Right cardiac atrium (tissue), 5 donors: ENCODE results near the gene QSOX1. TPM values are rescaled to one million over a fixed set of nuclear protein-coding genes. Genes with fewer than 3 reads are reported as not detected.
A peak's percentile ranks its signal among the peaks of the same experiment; 100 is the strongest.

ENCODE experiments used
- ATAC-seq, 2 donors: fragments of 200-7000 bp; cut with Tn5 transposase; one replicate each; pipeline versions ENCODE4 v1.8.0 to v1.9.1; 2020; ENCODE audit warnings: moderate library complexity in 2 of 2, mild to moderate bottlenecking in 1 of 2
- DNase-seq, 3 donors: peaks; one replicate each; pipeline ENCODE4 v3.0.0-alpha.2; 2020
- H3K27ac ChIP-seq: one replicate; pipeline ENCODE4 v1.5.1; 2013; ENCODE audit warnings: mild to moderate bottlenecking, low read length, control low read depth, moderate library complexity
- H3K27me3 ChIP-seq: one replicate; pipeline ENCODE4 v1.6.1; 2013; ENCODE audit not compliant: control insufficient read depth, insufficient read depth
- H3K4me1 ChIP-seq: one replicate; pipeline ENCODE4 v1.6.1; 2013; ENCODE audit warnings: low read length; ENCODE audit not compliant: control insufficient read depth, insufficient read depth
- H3K4me3 ChIP-seq: one replicate; pipeline ENCODE4 v1.5.1; 2013; ENCODE audit warnings: low read length, control low read depth
- H3K9me3 ChIP-seq: one replicate; pipeline ENCODE4 v1.6.1; 2013; ENCODE audit warnings: low read length; ENCODE audit not compliant: control insufficient read depth
- WGBS: extraction: QIAGEN DNeasy Blood & Tissue Kit; methylation state at CpG from one replicate; pipeline ENCODE4 v1.1.7; 2013; 5-methylcytosine and 5-hydroxymethylcytosine counted together
- intact Hi-C, 4 donors: fragments of 100-400 bp; cut with DNase I; formaldehyde crosslinking; loops; one replicate each; pipeline versions ENCODE4 v1.11.0 to v1.14.0; 2022 to 2023
- polyA plus RNA-seq: library from polyadenylated mRNA; stranded (reverse); fragments of 200-250 nt; gene quantifications from one replicate; pipeline ENCODE4 v1.2.3, GENCODE V29; 2013
- total RNA-seq, 4 donors: library from RNA; stranded (reverse); fragmentation: NEBNext Ultra II Directional; extraction: Animal tissue kit (Norgen Biotek cat#: 25700); gene quantifications; one replicate each; pipeline ENCODE4 v1.2.1, GENCODE V29; 2021
- donor health status: healthy with polysubstance abuse.
- donor health status: DM: no; HTN: yes; CAD: no.
- donor health status: DM: no; HTN: no; CAD: no.
- donor health status: DM: no; HTN: yes; CAD: no; lungs with severe emphysema.
- donor health status: DM: yes; HTN: yes; CAD: no.

Gene QSOX1
- total and polyA plus RNA-seq, 5 donors: 218 to 399 (median 353) TPM

DNA sequence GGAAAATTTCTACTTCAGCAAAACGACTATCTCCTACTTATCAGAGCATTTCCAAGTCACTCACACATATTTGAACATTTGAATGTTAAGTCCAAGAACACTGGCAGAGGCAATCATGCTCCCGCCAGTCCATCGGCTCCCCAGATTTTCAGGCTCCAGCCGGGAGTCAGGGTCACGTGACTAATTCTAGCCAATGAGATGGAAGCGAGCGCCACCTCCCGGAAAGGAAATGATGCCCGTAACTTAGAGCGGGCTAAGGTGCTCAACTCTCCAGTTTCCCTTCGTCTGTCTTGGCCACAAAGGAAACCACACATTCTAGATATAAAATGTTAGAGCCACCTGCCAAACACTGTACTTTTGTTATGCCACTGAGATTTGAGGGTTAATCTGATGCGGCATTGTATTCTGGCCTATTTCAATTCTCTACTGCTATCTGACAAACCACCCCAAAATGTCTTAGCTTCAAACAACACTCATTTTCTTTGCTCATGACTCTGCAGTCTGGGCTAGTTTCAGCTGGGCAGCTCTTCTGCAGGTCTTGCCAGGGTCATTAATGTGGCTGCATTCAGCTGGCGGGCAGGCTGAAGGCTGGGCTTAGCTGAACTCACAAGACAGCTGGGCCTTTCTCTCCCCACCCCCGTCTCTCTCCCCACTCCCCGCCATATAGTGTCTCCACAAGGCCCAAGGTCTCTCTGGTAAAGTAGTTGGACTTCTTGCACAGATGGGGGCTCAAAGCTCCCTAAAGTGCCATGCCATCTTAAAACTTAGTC is 58.9 kb downstream of the QSOX1 start:
- intact Hi-C loops: no loop called here
- no peak overlapping the region for H3K27ac ChIP-seq
- no peaks in the 10 kb centered on the region for H3K4me1 ChIP-seq
- no peaks in the 10 kb centered on the region for H3K27me3 ChIP-seq
- DNase-seq: peak in 1 of 3 donors; percentile 67
- ATAC-seq: no peak
- H3K4me3 ChIP-seq: no peak overlapping the region
- no peaks in the 10 kb centered on the region for H3K9me3 ChIP-seq
- WGBS: 65% methylated on average over 15 of the region's 15 CpGs

DNA sequence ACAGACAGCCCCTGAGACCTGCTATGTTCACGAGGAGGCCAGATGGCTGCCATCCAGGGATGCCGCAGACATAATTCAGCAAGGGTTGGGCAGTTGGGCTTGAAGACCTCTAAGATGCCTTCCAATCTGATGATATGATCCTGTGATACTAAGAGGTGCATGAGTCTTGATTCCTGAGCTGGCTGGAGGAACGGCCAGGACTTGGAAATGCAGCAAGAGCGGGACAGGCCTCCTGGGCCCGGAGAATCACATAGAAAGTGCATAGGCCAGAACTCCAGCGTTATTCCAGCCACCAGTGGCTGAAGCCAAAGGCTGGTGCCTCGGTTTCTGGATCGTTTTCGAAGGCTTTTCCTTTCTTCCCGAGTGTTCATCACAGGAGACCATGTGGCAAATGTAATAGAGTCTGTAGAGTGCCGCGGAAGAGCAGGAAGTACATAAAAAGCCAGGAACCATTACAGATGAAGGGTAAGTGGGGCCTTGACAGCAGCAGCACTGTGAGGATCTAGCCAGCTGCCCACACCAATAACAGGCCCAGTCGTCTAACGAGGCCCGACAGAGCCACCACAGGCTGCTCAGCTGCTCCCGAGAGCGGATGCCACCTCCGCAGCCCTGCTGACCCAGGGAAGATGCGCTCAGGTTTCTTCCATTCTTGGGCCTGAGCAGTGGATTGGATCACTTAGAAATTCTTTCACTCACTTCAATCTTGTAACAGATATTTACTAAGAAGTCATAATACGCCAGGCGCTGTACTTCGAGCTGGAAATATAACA is 61.4 kb downstream of the QSOX1 start:
- Histone ChIP-seq H3K9me3 (no peaks in the 10 kb centered on the region), H3K4me3 (no peak overlapping the region), H3K27me3 (no peaks in the 10 kb centered on the region), H3K4me1 (no peaks in the 10 kb centered on the region), H3K27ac (no peak overlapping the region)
- WGBS: 88% methylated on average over 22 of the region's 22 CpGs
- DNase-seq: no peak
- intact Hi-C loops: no loop called here
- no peak for ATAC-seq

GRCh38 chr1:180217006-180217405 is 62.3 kb downstream of the QSOX1 start:
- intact Hi-C loops: no loop called here
- no peak for ATAC-seq
- 62% methylated on average over 7 of the region's 7 CpGs for WGBS

GRCh38 chr1:180218806-180219765 is 64.4 kb downstream of the QSOX1 start:
- WGBS: 83% methylated on average over 20 of the region's 20 CpGs
- Histone ChIP-seq H3K27me3 (no peaks in the 10 kb centered on the region), H3K4me1 (no peaks in the 10 kb centered on the region), H3K27ac (no peak overlapping the region), H3K4me3 (no peak overlapping the region), H3K9me3 (no peaks in the 10 kb centered on the region)
- intact Hi-C loops: no loop called here
- DNase-seq (no peak), ATAC-seq (no peak)

More at GRCh38 chr1:180217006-180217405, 62.3 kb downstream of the QSOX1 start:
- DNase-seq: no peak
- Histone ChIP-seq H3K4me3 (no peak overlapping the region), H3K9me3 (no peaks in the 10 kb centered on the region), H3K27me3 (no peaks in the 10 kb centered on the region), H3K4me1 (no peaks in the 10 kb centered on the region), H3K27ac (no peak overlapping the region)

DNA sequence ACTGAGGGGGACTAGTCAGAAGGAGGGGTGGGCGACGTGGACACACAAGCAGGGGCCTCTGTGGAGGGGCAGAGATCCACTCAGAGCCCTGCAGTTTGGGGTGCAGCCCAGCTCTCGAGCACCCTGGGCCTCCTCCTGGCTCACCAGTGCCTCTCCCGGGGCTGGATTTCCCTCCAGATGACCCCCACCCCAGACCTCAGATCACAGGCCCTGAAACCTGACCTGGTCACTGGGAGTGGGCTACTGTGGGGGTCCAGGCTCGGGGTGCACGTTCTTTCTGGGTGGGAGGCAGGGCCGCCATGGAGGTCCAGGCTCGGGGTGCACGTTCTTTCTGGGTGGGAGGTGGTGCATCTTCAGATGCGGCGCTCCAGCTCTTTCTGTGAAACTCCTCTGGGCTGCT is 65.1 kb downstream of the QSOX1 start:
- no peaks in the 10 kb centered on the region for H3K27me3 ChIP-seq
- H3K9me3 ChIP-seq: no peaks in the 10 kb centered on the region
- no peak overlapping the region for H3K4me3 ChIP-seq
- DNase-seq: no peak
- no peak for ATAC-seq
- H3K4me1 ChIP-seq: no peaks in the 10 kb centered on the region
- no peak overlapping the region for H3K27ac ChIP-seq
- intact Hi-C loops: no loop called here
- 84% methylated on average over 11 of the region's 11 CpGs for WGBS

GRCh38 chr1:180221462-180221861 is 66.8 kb downstream of the QSOX1 start:
- WGBS: 83% methylated on average over 6 of the region's 6 CpGs
- intact Hi-C loops: no loop called here
- Histone ChIP-seq H3K4me3 (no peak overlapping the region), H3K27ac (no peak overlapping the region), H3K9me3 (no peaks in the 10 kb centered on the region), H3K27me3 (no peaks in the 10 kb centered on the region), H3K4me1 (no peaks in the 10 kb centered on the region)
- no peak for ATAC-seq
- no peak for DNase-seq

DNA sequence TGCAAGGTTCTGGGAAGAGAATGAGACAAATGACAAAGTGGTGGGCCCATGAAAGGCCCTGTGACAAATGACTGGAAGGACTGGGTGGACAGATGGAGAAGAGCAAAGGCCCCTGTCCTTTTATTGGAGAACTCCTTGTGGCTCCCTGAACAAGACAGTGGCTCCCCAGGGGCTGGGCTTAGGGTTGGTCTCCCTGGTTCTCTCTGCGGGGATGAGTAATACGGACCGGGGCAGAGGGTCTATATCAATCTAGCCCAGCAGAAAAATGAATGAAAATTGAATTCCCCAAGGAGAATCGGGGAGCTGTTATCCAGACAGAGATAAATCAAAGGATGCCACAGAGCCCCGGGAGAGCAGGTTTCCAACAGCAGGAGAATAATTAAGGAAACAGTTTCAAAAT is 70.2 kb downstream of the QSOX1 start:
- DNase-seq (no peak), ATAC-seq (no peak)
- intact Hi-C loops: no loop called here
- Histone ChIP-seq H3K27me3 (no peaks in the 10 kb centered on the region), H3K4me1 (peaks cover 3% of the 10 kb centered on the region), H3K4me3 (no peak overlapping the region), H3K27ac (no peak overlapping the region), H3K9me3 (no peaks in the 10 kb centered on the region)
- 49% methylated on average over 5 of the region's 5 CpGs for WGBS

DNA sequence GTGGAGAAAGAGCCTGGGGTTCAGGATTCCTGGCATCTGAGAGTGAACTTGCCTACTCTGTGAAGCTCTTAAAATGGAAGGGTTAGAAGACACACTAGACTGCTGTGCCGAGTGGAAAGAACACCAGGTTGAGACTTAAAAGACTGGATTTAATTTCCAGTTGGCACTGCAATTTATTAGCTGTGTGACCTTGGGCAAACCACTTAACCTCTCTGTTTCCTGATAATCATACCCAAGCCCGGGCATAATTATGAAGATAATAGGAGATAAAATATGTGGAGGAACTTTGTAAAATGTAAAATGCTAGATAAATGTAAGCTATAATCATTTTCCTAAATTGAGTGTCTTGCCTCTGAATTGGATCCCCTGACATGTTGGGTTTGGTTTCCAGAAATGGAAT is 70.7 kb downstream of the QSOX1 start:
- no peak for DNase-seq
- intact Hi-C loops: no loop called here
- no peaks in the 10 kb centered on the region for H3K27me3 ChIP-seq
- H3K27ac ChIP-seq: no peak overlapping the region
- WGBS: 62% methylated on average over 2 of the region's 2 CpGs
- H3K4me3 ChIP-seq: no peak overlapping the region
- peaks cover 3% of the 10 kb centered on the region for H3K4me1 ChIP-seq
- H3K9me3 ChIP-seq: no peaks in the 10 kb centered on the region
- no peak for ATAC-seq

- no peak overlapping the region for H3K4me3 ChIP-seq
- DNase-seq (no peak), ATAC-seq (no peak)
- H3K4me1 ChIP-seq: peaks cover 3% of the 10 kb centered on the region
- 19% methylated on average over 17 of the region's 17 CpGs for WGBS
- intact Hi-C loops: no loop called here
- no peak overlapping the region for H3K27ac ChIP-seq
- no peaks in the 10 kb centered on the region for H3K9me3 ChIP-seq
- no peaks in the 10 kb centered on the region for H3K27me3 ChIP-seq
Measured at GRCh38 chr1:180227861-180228647, 73.4 kb downstream of the QSOX1 start.
